Body of pancreas (tissue), 4 donors: Measurements from ENCODE around the gene GTSF1L.

Experiments used
- POLR2A ChIP-seq, 3 donors: fragments of 450-650 bp; IDR thresholded peaks; one replicate each; pipeline ENCODE4 v1.6.1; 2016; ENCODE audit warnings: antibody characterized with exemption in 3 of 3, mild to moderate bottlenecking in 2 of 3
- TF ChIP-seq, protein P1 (sequence below), 7 experiments: fragments of 450-650 bp in 4 of 7; fragments of 200-600 bp in 3 of 7; sonication (generic) in 3 of 7; IDR thresholded peaks; one replicate each; pipeline ENCODE4 v1.5.1; 2016 to 2019; ENCODE audit warnings: antibody characterized with exemption in 7 of 7

- TF ChIP-seq, protein P1, sequence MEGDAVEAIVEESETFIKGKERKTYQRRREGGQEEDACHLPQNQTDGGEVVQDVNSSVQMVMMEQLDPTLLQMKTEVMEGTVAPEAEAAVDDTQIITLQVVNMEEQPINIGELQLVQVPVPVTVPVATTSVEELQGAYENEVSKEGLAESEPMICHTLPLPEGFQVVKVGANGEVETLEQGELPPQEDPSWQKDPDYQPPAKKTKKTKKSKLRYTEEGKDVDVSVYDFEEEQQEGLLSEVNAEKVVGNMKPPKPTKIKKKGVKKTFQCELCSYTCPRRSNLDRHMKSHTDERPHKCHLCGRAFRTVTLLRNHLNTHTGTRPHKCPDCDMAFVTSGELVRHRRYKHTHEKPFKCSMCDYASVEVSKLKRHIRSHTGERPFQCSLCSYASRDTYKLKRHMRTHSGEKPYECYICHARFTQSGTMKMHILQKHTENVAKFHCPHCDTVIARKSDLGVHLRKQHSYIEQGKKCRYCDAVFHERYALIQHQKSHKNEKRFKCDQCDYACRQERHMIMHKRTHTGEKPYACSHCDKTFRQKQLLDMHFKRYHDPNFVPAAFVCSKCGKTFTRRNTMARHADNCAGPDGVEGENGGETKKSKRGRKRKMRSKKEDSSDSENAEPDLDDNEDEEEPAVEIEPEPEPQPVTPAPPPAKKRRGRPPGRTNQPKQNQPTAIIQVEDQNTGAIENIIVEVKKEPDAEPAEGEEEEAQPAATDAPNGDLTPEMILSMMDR (IDR thresholded peaks at IDR 0.05) = no peak
- TF ChIP-seq POLR2A (IDR thresholded peaks at IDR 0.05) = no peak
Observed at GRCh38 chr20:43750774-43751166, 24.0 kb upstream of the GTSF1L start.
